ENCODE data around the gene PCNX1.
"Not testable (repeated sequence)": the region's sequence is repeated elsewhere in the genome, so short reads cannot be mapped to it uniquely, and the experiment has no call there.

The PCNX1 gene

DNA sequence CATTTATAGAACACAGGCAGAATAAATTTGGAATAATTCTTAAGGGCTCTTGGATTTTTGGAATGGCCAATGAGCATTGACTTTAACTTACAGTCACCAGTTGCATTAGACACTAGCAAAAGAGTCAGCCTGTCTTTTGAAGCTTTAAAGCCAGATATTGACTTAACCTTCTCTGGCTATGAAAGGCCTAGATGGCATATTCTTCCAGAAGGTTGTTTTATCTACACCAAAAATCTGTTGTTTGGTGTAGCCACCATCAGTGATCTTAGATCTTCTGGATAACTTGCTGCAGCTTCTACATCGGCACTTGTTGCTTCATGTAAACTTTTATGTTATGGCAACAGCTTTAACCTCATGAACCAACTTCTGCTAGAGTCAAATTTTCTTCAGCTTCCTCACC is 10.4 kb downstream of the PCNX1 start:
- DNase-seq = no peak

DNA sequence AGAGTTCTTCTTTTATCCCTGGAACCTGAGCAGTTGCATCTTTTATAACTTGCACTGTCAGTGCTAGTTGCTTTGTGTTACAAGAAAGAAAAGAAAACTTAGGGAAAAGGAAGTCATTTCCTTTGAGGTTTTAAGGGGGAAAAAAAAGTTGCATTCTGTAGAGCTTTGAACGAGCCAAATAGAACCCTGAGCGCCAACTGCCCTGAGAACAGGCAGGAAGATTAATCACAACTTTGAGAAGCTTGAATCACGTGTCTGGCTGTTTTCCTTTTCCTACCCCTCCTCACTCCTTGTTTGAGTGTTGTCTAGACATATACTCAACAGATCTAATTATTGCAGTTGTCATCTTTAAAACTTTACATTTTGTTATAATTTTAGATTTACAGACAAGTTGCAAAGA is 12.5 kb downstream of the PCNX1 start:
- no peak for DNase-seq

DNA sequence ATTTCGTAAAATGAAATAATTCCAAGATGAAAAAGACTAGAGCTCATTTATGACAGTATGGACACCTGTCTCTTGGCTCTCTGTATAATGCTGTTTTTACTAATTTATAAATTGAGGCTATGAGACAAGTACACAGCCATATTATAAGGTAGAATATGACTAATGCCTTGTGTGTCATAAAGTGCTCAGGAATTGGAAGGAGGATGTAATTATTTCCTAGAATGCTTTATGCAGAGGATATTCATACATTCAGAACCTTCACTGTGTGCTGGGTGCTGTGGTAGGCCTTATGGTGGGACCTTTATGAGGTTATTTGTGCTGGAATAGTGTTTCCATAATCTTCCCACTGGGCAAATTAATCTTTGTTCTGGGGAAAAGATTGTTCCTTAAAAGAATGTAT is 13.3 kb downstream of the PCNX1 start:
- DNase-seq = no peak

DNA sequence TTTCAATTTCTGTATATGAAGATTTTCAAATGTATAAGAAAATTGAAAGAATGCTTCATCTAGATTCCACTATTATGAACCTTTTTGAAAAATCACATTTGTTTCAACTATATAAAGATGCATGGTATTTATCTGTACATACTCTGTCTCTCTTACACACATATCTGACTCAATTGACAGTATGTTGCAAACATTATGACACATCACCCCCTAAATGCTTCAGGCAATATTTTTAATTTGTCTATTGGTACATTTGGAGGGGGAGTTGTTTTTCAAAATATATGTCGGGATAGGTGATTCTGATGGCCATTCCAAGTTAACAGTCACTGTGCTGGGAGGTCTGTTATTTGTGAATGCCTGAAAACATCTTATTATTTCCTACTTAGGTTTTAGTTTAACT is 14.4 kb downstream of the PCNX1 start:
- no peak for DNase-seq

DNA sequence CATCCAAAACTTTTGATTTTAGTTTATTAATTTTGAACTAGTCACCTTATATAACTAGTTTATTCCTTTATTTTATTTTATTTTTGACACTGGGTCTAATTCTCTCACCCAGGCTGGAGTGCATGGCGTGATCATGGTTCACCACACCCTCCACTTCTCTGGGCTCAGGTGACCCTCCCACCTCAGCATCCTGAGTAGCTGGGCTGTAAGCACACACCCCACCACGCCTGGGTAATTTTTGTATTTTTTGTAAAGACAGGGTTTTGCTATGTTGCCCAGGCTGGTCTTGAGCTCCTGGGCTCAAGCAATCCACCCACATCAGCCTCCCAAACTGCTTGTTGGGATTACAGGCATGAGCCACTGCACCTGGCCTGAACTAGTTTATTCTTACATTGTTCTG is 17.3 kb downstream of the PCNX1 start:
- DNase-seq = no peak

DNA sequence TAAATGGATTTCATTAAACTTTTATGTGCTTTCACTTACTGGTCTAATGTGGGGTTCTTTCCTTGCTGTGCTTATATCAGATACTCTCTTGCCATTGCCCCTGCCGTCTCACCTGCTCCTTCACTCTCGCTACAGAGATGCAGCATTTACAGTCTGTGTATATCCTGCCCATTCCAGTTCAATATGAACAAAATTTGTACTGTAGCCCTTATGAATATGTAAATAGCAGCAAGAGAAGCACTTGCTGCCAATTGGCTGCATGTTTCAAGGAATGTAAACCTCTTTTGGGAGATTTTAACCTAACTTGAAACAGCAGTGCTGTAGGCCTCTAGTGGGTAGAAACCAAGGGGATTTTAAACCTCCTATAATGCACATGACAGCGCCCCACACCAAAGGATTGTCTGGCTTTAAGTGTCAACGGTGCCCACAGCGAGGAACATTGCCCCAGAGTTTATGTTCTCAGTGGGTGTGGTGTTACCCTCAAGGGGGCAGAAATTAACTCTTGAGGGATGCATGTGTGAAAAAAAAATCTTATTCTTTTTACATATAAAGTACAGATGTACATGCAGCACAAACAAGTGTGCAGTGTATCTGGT is 19.1 kb downstream of the PCNX1 start:
- DNase-seq = no peak

DNA sequence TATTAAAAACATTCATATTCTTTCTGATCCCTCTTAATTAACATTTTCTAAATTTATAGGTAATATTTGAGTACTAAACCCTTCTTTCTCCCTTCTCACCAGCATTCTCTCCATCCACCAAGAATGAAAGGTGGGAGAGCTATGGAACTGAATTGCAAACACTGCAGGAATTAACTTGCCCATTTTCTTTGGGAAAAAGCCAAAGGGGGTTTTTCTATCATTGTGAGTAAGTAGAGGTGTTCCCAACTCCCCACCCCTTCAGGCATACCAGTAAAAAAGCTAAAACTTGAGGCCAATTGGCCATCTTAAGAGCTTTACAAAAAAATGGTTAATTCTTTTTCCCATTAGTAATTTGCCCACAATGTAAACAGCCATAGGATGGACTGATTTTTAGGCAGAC is 23.7 kb downstream of the PCNX1 start:
- no peak for DNase-seq

DNA sequence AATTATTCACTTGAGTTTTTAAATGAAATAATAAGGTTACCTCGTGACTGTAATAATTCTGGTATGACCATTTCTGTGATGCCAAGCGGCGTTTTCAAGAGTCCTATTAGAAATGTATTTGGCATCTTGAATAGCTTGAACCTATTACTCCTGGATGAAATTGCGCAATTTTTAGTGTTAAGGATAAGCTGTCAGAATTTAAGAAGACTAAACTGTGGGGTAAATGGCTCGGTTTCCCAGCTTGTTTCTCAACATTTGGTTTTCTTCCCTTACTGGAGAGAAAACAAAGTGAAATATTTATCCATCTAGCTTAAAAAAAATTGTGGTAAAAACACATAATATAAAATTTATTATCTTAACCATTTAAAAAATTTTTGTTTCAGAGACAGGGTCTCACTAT is 26.8 kb downstream of the PCNX1 start:
- no peak for DNase-seq

DNA sequence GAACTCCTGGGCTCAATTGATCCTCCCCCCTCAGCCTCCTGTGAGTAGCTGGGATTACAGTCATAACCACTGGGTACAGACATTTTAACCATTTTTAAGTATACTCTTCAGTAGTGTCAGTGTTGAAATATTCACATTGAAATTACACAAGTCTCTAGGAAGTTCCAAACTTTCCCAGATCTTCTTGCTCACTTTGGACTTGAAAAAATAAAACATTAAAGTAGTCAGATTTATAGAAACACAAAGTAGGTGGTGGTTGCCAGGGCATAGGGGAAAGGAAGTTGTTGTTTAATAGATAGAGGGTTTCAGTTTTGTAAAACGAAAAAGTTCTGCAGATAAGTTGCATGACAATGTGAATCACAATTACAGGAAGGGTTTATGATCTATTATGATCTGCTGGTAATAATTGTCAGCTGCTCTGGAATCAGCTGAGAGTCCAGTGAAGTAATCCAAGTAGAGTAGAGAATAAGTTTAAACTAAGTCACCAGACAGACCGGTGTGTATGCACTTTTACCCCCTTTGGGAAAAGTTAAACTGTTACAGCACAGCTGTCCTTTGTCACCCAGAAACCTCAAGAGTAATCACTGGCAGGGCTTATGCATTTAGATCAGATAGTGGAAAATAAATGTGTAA is 27.4 kb downstream of the PCNX1 start:
- DNase-seq = no peak

DNA sequence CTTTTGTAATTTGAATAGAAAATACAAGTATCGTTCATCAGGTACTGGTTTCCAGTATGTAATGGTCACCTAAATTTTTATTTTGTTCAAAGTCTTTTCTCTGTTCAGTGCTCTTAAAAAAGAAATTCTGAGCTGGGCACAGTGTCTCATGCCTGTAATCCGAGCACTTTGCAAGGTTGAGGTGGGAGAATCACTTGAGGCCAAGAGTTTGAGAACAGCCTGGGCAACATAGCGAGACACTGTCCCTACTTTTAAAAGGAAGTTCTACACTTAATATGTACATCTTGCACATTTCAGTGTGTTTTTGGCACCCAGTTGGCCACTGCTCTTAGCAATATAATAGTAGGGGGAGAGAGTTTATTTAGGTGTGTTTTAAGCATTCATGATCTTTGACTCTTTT is 27.9 kb downstream of the PCNX1 start:
- DNase-seq = no peak

DNA sequence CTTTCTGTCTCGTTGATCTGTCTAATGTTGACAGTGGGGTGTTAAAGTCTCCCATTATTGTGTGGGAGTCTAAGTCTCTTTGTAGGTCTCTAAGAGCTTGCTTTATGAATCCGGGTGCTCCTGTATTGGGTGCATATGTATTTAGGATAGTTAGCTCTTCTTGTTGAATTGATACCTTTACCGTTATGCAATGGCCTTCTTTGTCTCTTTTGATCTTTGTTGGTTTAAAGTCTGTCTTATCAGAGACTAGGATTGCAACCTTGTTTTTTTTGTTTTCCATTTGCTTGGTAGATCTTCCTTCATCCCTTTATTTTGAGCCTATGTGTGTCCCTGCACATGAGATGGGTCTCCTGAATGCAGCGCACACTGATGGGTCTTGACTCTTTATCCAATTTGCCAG is 32.4 kb downstream of the PCNX1 start:
- not testable (repeated sequence) for DNase-seq

DNA sequence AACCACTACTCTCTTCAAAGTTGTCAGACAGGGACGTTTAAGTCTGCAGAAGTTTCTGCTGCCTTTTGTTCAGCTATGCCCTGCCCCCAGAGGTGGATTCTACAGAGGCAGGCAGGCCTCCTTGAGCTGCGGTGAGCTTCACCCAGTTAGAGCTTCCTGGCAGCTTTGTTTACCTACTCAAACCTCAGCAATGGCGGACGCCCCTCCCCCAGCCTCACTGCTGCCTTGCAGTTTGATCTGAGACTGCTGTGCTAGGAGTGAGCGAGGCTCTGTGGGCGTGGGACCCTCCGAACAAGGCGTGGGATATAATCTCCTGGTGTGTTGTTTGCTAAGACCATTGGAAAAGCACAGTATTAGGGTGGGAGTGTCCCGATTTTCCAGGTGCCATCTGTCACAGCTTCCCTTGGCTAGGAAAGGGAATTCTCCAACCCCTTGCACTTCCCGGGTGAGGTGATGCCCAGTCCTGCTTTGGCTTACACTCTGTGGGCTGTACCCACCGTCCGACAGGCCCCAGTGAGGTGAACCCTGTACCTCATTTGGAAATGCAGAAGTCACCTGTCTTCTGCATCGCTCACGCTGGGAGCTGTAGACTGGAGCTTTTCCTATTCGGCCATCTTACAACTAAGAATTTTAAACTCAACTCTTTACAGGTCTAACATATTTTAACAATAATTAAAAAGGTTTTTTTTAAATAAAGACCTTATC is 34.5 kb downstream of the PCNX1 start:
- DNase-seq = not testable (repeated sequence)

DNA sequence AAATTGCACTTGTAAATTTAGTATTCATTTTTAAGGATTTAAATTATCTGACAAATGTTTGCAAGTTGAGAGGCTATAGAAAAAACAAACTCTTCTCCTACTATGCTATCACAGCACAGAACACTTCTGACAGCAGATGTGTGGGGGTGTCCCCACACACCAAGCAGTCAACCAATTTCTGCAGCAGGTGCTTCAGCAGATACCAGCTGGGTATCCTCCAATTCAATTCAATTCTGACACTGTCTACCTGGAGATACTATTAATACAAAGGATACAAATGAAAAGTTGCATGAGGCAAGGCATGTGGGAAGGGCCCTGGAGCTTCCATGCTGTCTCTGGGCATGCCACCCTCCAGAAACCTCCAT is 35.1 kb downstream of the PCNX1 start:
- DNase-seq = no peak

DNA sequence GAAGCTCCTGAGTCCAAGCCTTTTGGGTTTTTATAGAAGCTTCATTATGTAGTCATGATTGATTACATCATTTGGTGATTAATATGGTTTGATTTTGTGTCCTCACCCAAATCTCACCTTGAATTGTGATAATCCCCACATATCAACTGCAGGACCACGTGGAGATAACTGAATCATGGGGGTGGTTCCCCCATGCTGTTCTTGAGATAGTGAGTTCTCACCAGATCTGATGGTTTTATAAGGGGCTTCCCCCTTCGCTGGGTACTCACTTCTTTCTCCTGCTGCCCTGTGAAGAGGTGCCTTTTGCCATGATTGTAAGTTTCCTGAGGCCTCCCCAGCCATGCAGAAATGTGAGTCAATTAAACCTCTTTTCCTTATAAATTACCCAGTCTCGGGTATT is 35.5 kb downstream of the PCNX1 start:
- DNase-seq = not testable (repeated sequence)

DNA sequence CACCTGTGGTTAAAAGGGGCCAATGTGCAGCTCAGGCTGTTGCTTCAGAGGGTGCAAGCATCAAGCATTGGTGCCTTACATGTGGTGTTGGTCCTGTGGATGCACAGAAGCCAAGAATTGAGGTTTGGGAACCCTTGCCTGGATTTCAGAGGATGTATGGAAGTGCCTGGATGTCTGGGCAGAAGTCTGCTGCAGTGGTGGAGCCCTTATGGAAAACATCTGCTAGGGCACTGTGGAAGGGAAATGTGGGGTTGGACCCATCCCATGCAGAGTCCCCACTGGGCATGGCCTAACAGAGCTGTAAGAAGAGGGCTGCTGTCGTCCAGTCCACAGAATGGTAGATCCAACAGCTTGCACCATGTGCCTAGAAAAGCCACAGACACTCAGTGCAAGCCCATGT is 36.6 kb downstream of the PCNX1 start:
- no peak for DNase-seq

DNA sequence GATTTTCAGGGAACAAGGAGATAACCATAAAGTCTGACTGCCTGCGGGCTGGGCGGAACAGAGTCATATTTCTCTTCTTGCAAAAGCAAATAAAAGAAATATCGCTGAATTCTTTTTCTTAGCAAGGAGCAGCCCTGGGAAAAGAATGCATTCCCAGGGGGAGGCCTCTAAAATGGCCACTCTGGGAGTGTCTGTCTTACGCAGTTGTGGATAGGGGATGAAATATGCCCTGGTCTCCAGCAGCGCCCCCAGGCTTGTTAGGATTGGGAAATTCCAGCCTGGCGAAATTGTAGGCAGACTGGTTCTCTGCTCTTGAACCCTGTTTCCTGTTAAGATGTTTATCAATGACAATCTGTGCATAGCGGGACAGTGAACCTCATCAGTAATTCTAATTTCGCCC is 40.5 kb downstream of the PCNX1 start:
- no peak for DNase-seq

DNA sequence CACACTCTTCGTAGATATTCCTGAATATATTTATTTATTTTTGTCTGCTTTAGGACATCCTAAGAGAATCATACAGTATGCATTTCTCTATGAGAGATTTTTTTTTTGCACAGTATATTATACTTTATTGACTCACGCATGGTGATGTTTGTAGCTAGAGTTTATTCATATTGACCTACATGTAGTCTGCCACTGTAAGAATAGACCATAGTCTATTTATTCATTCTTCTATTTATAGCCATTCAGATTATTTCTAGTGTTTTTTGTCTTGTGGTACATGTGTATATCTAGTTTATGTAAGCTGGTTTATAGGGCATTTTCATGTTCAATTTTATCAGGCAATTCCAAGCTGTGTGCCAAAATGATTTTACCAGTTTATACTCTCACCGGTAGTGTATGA is 45.2 kb downstream of the PCNX1 start:
- DNase-seq = no peak

DNA sequence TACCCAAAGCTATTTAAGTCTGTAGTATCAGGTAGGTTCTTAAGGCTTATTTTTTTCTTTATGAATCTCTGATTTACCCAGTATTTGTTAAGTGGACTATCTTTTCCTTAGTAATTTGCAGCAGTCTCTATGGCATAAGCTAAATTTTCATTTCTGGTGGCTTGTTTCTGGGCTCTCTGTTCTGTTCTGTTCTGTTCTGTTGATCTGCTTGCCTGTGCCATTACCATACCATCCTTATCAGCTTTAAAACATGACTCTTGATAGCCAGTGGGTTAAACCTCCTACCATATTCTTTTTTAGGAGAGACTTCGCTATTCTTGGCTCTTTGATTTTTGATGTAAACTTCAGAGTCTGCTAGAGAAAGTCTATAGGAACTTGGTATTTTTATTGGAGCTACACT is 46.8 kb downstream of the PCNX1 start:
- DNase-seq = no peak

DNA sequence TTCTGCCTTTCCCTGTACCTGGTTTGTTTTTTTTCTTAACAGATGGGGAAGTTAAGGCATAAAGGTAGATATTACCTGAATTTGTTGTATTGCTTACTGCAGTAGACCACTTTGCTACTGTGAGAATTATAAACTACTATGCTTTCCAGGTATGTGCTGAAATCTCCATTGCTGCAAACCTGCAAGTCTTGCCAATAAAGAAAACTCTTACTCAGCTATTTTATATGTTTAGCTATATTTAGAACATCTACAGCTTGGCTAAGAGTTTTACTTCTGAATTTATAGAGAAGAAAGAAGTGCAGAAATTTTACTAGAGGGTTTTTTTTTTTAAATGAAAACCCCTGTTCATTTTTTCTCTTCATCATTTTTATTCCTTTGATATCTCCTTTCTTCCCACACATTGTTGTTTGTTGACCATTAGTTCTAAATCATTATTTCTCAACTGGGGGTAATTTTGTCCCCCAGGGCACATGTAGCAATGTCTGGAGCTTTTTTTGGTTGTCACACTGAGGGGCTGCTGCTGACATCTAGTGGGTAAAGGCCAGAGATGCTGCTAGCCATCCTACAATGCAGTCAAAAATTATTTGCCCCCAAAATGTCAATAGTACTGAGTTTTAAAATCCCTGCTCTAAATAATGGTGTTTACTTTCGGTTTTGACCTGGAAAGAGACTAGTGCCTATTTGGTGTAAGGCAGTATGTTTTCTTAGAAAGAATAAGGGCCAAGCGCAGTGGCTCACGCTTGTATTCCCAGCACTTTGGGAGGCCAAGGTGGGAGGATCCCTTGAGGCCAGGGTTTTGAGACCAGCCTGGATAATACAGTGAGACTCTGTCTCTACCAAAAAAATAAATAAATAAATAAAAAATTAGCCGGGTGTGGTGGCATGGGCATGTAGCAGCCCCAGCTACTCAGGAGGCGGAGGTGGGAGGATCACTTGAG is 48.6 kb downstream of the PCNX1 start:
- no peak for DNase-seq

DNA sequence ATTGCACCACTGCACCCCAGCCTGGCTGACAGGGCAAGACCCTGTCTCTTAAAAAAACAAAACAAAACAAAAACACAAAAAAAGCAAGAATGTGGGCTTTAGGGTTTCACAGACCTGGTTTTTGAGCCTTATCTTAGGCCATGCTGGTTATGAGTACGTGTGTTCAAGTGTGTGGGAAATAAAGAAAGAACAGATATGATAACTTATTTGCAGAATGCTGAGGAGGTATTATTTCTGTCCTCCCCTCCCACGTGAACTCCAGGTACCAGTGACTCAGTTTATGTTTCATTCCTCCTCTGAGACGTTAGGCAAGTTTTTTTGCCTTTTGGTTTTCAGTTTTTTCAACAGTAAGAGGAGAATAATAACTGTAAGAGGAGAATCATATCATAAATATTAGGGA is 49.3 kb downstream of the PCNX1 start:
- no peak for DNase-seq

DNA sequence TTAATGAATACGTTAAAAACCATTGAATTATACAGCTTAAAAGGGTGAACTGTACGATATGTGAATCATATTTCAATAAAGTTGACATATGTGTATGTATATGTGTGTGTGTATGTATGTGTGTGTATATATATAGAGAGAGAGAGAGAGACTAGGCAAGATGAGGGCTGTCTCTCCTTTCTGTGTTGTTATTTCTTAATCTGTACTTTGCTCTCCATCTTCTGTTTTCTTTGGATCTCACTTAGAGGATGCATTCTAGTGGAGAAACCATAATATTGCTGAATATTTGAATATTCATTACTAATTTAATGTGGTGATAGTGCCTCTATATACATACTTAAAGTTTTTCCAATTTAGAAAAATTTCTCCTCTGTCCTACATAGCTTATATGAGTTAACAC is 50.5 kb downstream of the PCNX1 start:
- no peak for DNase-seq

DNA sequence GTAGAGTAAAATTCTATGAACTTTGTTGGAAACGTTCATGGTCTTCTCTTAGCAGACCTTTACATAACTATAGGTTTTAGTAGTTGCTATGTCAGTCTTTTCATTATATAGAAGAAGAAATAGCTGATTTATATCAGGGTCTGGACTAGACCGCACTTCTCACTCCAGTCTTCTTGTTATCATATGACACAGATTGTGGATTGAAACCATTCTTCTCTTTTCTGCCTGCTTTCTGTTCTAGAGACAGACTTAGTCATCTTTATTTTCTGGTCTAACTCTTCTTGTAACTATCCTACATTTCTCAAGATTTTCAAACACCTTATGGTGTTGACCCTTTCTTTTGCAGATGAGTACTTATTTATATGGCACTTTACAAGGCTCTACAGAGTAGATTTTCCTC is 55.7 kb downstream of the PCNX1 start:
- no peak for DNase-seq

DNA sequence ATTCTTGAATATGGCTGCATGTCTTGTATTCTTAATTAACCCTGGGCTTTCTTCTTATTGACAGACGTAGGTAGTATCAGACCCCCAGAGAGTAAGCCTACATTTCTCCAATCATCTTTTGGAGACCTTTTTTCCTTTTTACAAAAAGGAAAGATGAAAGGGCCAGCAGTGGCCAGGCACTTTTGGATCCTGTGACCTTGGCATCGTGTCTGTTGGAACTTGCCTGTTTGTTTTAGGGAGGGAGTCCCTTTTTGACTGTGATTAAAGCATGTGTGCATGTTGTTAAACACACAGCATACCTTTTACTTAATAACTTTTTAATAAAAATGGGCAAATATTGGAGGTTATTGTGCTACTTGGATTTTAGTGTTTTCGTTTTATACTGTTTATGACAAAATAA is 57.2 kb downstream of the PCNX1 start:
- DNase-seq = no peak

DNA sequence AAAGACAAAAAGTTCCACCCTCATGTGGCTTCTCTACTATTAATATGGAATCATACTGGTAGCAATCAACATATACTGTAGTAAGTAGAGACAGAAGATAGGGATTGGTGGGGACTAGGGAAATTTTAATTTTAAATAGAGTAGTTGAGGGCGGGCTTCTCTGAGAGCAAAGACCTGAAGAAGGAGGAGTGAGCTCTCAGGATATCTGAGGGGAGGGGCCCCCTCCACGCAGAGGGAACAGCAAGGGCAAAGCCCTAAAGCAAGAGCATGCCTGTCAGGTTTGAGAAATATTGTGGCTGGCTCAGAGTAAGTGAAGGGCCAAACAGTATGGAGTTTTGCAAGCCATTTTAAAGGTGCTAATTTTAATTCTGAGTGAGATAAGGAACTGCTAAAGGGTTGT is 64.3 kb downstream of the PCNX1 start:
- DNase-seq = no peak
